Liver (tissue), 9 donors: ENCODE data around the gene RTN4RL1. TPM values are rescaled to one million over a fixed set of nuclear protein-coding genes. Genes with fewer than 3 reads are reported as not detected.

ENCODE experiments used
- DNase-seq: peaks from one replicate; pipeline ENCODE4 v3.0.0-alpha.2; 2017; ENCODE audit warnings: low spot score
- H3K27ac ChIP-seq, 2 donors: one replicate each; pipeline ENCODE4 v1.7.0; 2013; ENCODE audit warnings: inconsistent platforms in 2 of 2, low read length in 2 of 2, control low read depth in 1 of 2, low read depth in 1 of 2, mild to moderate bottlenecking in 1 of 2
- H3K27me3 ChIP-seq, 4 donors: one replicate each; pipeline versions ENCODE4 v1.6.1 to v1.7.0; 2013; ENCODE audit warnings: low read length in 3 of 4, inconsistent platforms in 1 of 4, mild to moderate bottlenecking in 1 of 4, moderate library complexity in 1 of 4; ENCODE audit not compliant: control insufficient read depth in 4 of 4, insufficient read depth in 4 of 4
- H3K36me3 ChIP-seq, 4 donors: one replicate each; pipeline versions ENCODE4 v1.6.1 to v1.7.0; 2013; ENCODE audit warnings: low read length in 3 of 4, mild to moderate bottlenecking in 3 of 4, low read depth in 1 of 4, moderate library complexity in 1 of 4; ENCODE audit not compliant: control insufficient read depth in 4 of 4, insufficient read depth in 3 of 4
- H3K4me1 ChIP-seq, 4 donors: one replicate each; pipeline versions ENCODE4 v1.6.1 to v1.7.0; 2013; ENCODE audit warnings: low read length in 3 of 4, mild to moderate bottlenecking in 3 of 4, moderate library complexity in 1 of 4; ENCODE audit not compliant: control insufficient read depth in 4 of 4, insufficient read depth in 4 of 4
- H3K4me3 ChIP-seq, 3 donors: one replicate each; pipeline versions ENCODE4 v1.6.1 to v1.7.0; 2013; ENCODE audit warnings: low read length in 3 of 3, control low read depth in 1 of 3, low read depth in 1 of 3, mild to moderate bottlenecking in 1 of 3
- H3K9ac ChIP-seq, 2 donors: one replicate each; pipeline ENCODE4 v1.7.0; 2013; ENCODE audit warnings: low read length in 2 of 2, mild to moderate bottlenecking in 2 of 2, moderate library complexity in 2 of 2, control low read depth in 1 of 2, low read depth in 1 of 2
- H3K9me3 ChIP-seq, 4 donors: one replicate each; pipeline versions ENCODE4 v1.6.1 to v1.7.0; 2013; ENCODE audit warnings: low read length in 3 of 4; ENCODE audit not compliant: control insufficient read depth in 4 of 4
- ATF3 ChIP-seq: IDR thresholded peaks from 2 replicates; pipeline ENCODE4 v1.6.1; 2016; ENCODE audit warnings: antibody characterized with exemption
- CTCF ChIP-seq: fragments of 150-350 bp; IDR thresholded peaks from 2 replicates; pipeline ENCODE4 v1.5.1; 2017; ENCODE audit warnings: improper control_type of control experiment, low read depth, low read length; ENCODE audit not compliant: missing input control
- EGR1 ChIP-seq, 2 donors: IDR thresholded peaks; 2 replicates each; pipeline ENCODE4 v1.6.1; 2016 to 2018; ENCODE audit warnings: antibody characterized with exemption in 2 of 2, low read depth in 2 of 2
- FOXA1 ChIP-seq: IDR thresholded peaks from 2 replicates; pipeline ENCODE4 v1.6.1; 2016; ENCODE audit warnings: antibody characterized with exemption
- FOXA2 ChIP-seq: IDR thresholded peaks from 2 replicates; pipeline ENCODE4 v1.6.1; 2016; ENCODE audit warnings: antibody characterized with exemption
- GABPA ChIP-seq, 2 donors: IDR thresholded peaks in 1 of 2; conservative IDR thresholded peaks in 1 of 2; 2 replicates each; pipeline ENCODE4 v1.6.1; 2016; ENCODE audit warnings: antibody characterized with exemption in 2 of 2, mild to moderate bottlenecking in 1 of 2, moderate library complexity in 1 of 2
- HNF4A ChIP-seq, 2 donors: conservative IDR thresholded peaks; 2 replicates each; pipeline ENCODE4 v1.6.1; 2016; ENCODE audit warnings: antibody characterized with exemption in 2 of 2, mild to moderate bottlenecking in 2 of 2
- HNF4G ChIP-seq: IDR thresholded peaks from 2 replicates; pipeline ENCODE4 v1.6.1; 2016; ENCODE audit warnings: antibody characterized with exemption
- JUND ChIP-seq, 2 donors: IDR thresholded peaks; 2 replicates each; pipeline ENCODE4 v1.6.1; 2016; ENCODE audit warnings: antibody characterized with exemption in 2 of 2
- MAX ChIP-seq: IDR thresholded peaks from 2 replicates; pipeline ENCODE4 v1.6.1; 2016; ENCODE audit warnings: antibody characterized with exemption
- NR2F2 ChIP-seq: IDR thresholded peaks from 2 replicates; pipeline ENCODE4 v1.6.1; 2016; ENCODE audit warnings: antibody characterized with exemption
- RAD21 ChIP-seq, 2 donors: IDR thresholded peaks; 2 replicates each; pipeline ENCODE4 v1.6.1; 2016; ENCODE audit warnings: antibody characterized with exemption in 2 of 2, mild to moderate bottlenecking in 2 of 2
- REST ChIP-seq: IDR thresholded peaks from 2 replicates; pipeline ENCODE4 v1.6.1; 2016; ENCODE audit warnings: antibody characterized with exemption, mild to moderate bottlenecking
- RXRA ChIP-seq, 2 donors: IDR thresholded peaks; 2 replicates each; pipeline ENCODE4 v1.6.1; 2017 to 2018; ENCODE audit warnings: antibody characterized with exemption in 2 of 2, mild to moderate bottlenecking in 1 of 2
- SP1 ChIP-seq: IDR thresholded peaks from 2 replicates; pipeline ENCODE4 v1.6.1; 2018; ENCODE audit warnings: antibody characterized with exemption, mild to moderate bottlenecking
- TAF1 ChIP-seq: conservative IDR thresholded peaks from 2 replicates; pipeline ENCODE4 v1.6.1; 2016; ENCODE audit warnings: antibody characterized with exemption, mild to moderate bottlenecking
- YY1 ChIP-seq: IDR thresholded peaks from 2 replicates; pipeline ENCODE4 v1.6.1; 2016; ENCODE audit warnings: antibody characterized with exemption, mild to moderate bottlenecking
- ZBTB33 ChIP-seq: IDR thresholded peaks from 2 replicates; pipeline ENCODE4 v1.6.1; 2016; ENCODE audit warnings: antibody characterized with exemption
- WGBS: extraction: QIAGEN DNeasy Blood & Tissue Kit; methylation state at CpG from one replicate; pipeline ENCODE4 v1.1.7; 2013; 5-methylcytosine and 5-hydroxymethylcytosine counted together
- polyA plus RNA-seq, 2 donors: library from polyadenylated mRNA; stranded (reverse) in 1 of 2; unstranded in 1 of 2; fragments of 200-250 nt in 1 of 2; fragments of >200 nt in 1 of 2; fragmentation: Nextera tagmentation in 1 of 2; extraction: Ambion mirVana in 1 of 2; gene quantifications; one replicate each; pipeline versions ENCODE4 v1.2.1 to v1.2.3, GENCODE V29; 2013 to 2015
- total RNA-seq, 2 donors: library from RNA; depleted of rRNA; stranded (reverse); fragments of >200 nt; gene quantifications; one replicate each; pipeline ENCODE4 v1.2.3, GENCODE V29; 2014
- donor health status: healthy.
- donor health status: healthy.
- donor health status: healthy.
- donor health status: healthy.
- donor health status: healthy.

Gene RTN4RL1
- total and polyA plus RNA-seq, 4 donors: 0.04 to 5.4 (median 1.2) TPM

GRCh38 chr17:2022647-2023240 lies 2.4 kb downstream of the RTN4RL1 start:
- no peak overlapping the region for H3K4me3 ChIP-seq
- no peaks in the 10 kb centered on the region for H3K27me3 ChIP-seq
- peaks cover 2 to 45% (median 29%) of the 10 kb centered on the region in 4 donors for H3K4me1 ChIP-seq
- H3K27ac ChIP-seq: peak overlapping the region in 1 of 2 donors; percentile 17
- TF ChIP-seq ZBTB33 (no peak), RAD21 (IDR thresholded peaks at IDR 0.05) (no peak)
- no peaks in the 10 kb centered on the region for H3K36me3 ChIP-seq
- DNase-seq: no peak
- H3K9me3 ChIP-seq: no peaks in the 10 kb centered on the region
- H3K9ac ChIP-seq: no peak overlapping the region
- 76% methylated on average over 15 of the region's 15 CpGs for WGBS

GRCh38 chr17:2020721-2021120 lies 4.4 kb downstream of the RTN4RL1 start:
- TF ChIP-seq GABPA (IDR thresholded peaks at IDR 0.05 in 1 of 2, conservative IDR thresholded peaks at IDR 0.05 in 1 of 2) (no peak), RXRA (IDR thresholded peaks at IDR 0.05) (peak in 1 of 2 donors; percentile 7), NR2F2 (peak; percentile 95)
- H3K9me3 ChIP-seq: no peaks in the 10 kb centered on the region
- 73% methylated on average over 8 of the region's 8 CpGs for WGBS
- no peak overlapping the region for H3K9ac ChIP-seq
- no peak overlapping the region for H3K4me3 ChIP-seq
- H3K27ac ChIP-seq: no peak overlapping the region
- DNase-seq: no peak
- H3K4me1 ChIP-seq: peaks cover 5 to 55% (median 32%) of the 10 kb centered on the region in 4 donors
- H3K27me3 ChIP-seq: no peaks in the 10 kb centered on the region
- no peaks in the 10 kb centered on the region for H3K36me3 ChIP-seq

- H3K9me3 ChIP-seq: no peaks in the 10 kb centered on the region
- no peaks in the 10 kb centered on the region for H3K27me3 ChIP-seq
- H3K36me3 ChIP-seq: no peaks in the 10 kb centered on the region
- no peak overlapping the region for H3K27ac ChIP-seq
- no peak overlapping the region for H3K4me3 ChIP-seq
- TF ChIP-seq GABPA (IDR thresholded peaks at IDR 0.05 in 1 of 2, conservative IDR thresholded peaks at IDR 0.05 in 1 of 2) (no peak), REST (no peak), ZBTB33 (no peak), FOXA2 (no peak), FOXA1 (no peak), NR2F2 (no peak), RAD21 (IDR thresholded peaks at IDR 0.05) (no peak), HNF4G (no peak), MAX (no peak), HNF4A (conservative IDR thresholded peaks at IDR 0.05) (no peak), CTCF (no peak), ATF3 (no peak), EGR1 (IDR thresholded peaks at IDR 0.05; ENCODE audit: low read depth in 2 of 2) (no peak), YY1 (no peak), TAF1 (no peak), JUND (IDR thresholded peaks at IDR 0.05) (no peak), SP1 (no peak), RXRA (IDR thresholded peaks at IDR 0.05) (no peak)
- 92% methylated on average over 8 of the region's 8 CpGs for WGBS
- DNase-seq: no peak
- H3K9ac ChIP-seq: no peak overlapping the region
- H3K4me1 ChIP-seq: peaks cover 5 to 56% (median 30%) of the 10 kb centered on the region in 4 donors
Measured at GRCh38 chr17:2019723-2020122, 5.4 kb downstream of the RTN4RL1 start.
